H9 (cell line): ENCODE results near the gene ZBTB26. TPM values are rescaled to one million over a fixed set of nuclear protein-coding genes. Genes with fewer than 3 reads are reported as not detected.

Experiments used
- DNase-seq: peaks from one replicate; pipeline ENCODE4 v3.0.0-alpha.2; 2017
- H2AFZ ChIP-seq: one replicate; pipeline ENCODE4 v1.6.1; 2013; ENCODE audit warnings: mild to moderate bottlenecking, low read length, control low read depth, moderate library complexity
- H2AK5ac ChIP-seq: 2 replicates; pipeline ENCODE4 v1.6.1; 2013; ENCODE audit warnings: low read length, control low read depth, mixed read lengths; ENCODE audit not compliant: insufficient read length
- H2BK120ac ChIP-seq: one replicate; pipeline ENCODE4 v1.6.1; 2013; ENCODE audit warnings: low read depth, mild to moderate bottlenecking, low read length, control low read depth, inconsistent platforms; ENCODE audit not compliant: poor library complexity, severe bottlenecking
- H2BK12ac ChIP-seq: 2 replicates; pipeline ENCODE4 v1.6.1; 2013; ENCODE audit warnings: low read length, control low read depth, mixed read lengths, low read depth; ENCODE audit not compliant: insufficient read length
- H2BK15ac ChIP-seq: 2 replicates; pipeline ENCODE4 v1.6.1; 2013; ENCODE audit warnings: low read depth, low read length, control low read depth
- H2BK20ac ChIP-seq: one replicate; pipeline ENCODE4 v1.6.1; 2013; ENCODE audit warnings: low read depth, mild to moderate bottlenecking, low read length, control low read depth, inconsistent platforms; ENCODE audit not compliant: poor library complexity, severe bottlenecking
- H2BK5ac ChIP-seq: 2 replicates; pipeline ENCODE4 v1.6.1; 2013; ENCODE audit warnings: low read length, control low read depth, mixed read lengths; ENCODE audit not compliant: insufficient read length
- H3K14ac ChIP-seq: 2 replicates; pipeline ENCODE4 v1.6.1; 2013; ENCODE audit warnings: low read length, control low read depth; ENCODE audit not compliant: insufficient read depth
- H3K18ac ChIP-seq: 2 replicates; pipeline ENCODE4 v1.6.1; 2013; ENCODE audit warnings: low read depth, mild to moderate bottlenecking, mixed read lengths, low read length, control low read depth; ENCODE audit not compliant: insufficient read length
- H3K23ac ChIP-seq: 2 replicates; pipeline ENCODE4 v1.6.1; 2013; ENCODE audit warnings: low read length, control low read depth, mixed read lengths, low read depth; ENCODE audit not compliant: insufficient read length
- H3K23me2 ChIP-seq: 2 replicates; pipeline ENCODE4 v1.6.1; 2013; ENCODE audit warnings: low read depth, mild to moderate bottlenecking, mixed read lengths, low read length, control low read depth; ENCODE audit not compliant: insufficient read length, poor library complexity, severe bottlenecking
- H3K27ac ChIP-seq: 2 replicates; pipeline ENCODE4 v1.5.1; 2013; ENCODE audit warnings: low read length, control low read depth, mixed read lengths, low read depth; ENCODE audit not compliant: insufficient read length
- H3K27me3 ChIP-seq: 2 replicates; pipeline ENCODE4 v1.6.1; 2013; ENCODE audit warnings: low read length, control low read depth, inconsistent platforms; ENCODE audit not compliant: insufficient read depth
- H3K4ac ChIP-seq: 2 replicates; pipeline ENCODE4 v1.6.1; 2013; ENCODE audit warnings: low read depth, mild to moderate bottlenecking, control low read depth, inconsistent platforms, low read length, moderate library complexity
- H3K4me1 ChIP-seq: 2 replicates; pipeline ENCODE4 v1.6.1; 2013; ENCODE audit warnings: low read length, control low read depth, inconsistent platforms; ENCODE audit not compliant: insufficient read depth
- H3K4me2 ChIP-seq: 2 replicates; pipeline ENCODE4 v1.6.1; 2013; ENCODE audit warnings: low read length, control low read depth, mixed read lengths; ENCODE audit not compliant: insufficient read length, insufficient read depth
- H3K56ac ChIP-seq: 2 replicates; pipeline ENCODE4 v1.6.1; 2013; ENCODE audit warnings: low read depth, mild to moderate bottlenecking, mixed read lengths, low read length, control low read depth; ENCODE audit not compliant: insufficient read length
- H3K79me1 ChIP-seq: 2 replicates; pipeline ENCODE4 v1.6.1; 2013; ENCODE audit warnings: low read depth, mild to moderate bottlenecking, moderate library complexity, low read length, control low read depth, inconsistent platforms; ENCODE audit not compliant: insufficient read depth, poor library complexity, severe bottlenecking
- H3K79me2 ChIP-seq: 2 replicates; pipeline ENCODE4 v1.6.1; 2013; ENCODE audit warnings: low read length, control low read depth, inconsistent platforms; ENCODE audit not compliant: insufficient read depth
- H3K9ac ChIP-seq: 2 replicates; pipeline ENCODE4 v1.6.1; 2013; ENCODE audit warnings: low read length, control low read depth, mixed read lengths; ENCODE audit not compliant: insufficient read length; ENCODE audit errors: extremely low read depth
- H3K9me3 ChIP-seq: one replicate; pipeline ENCODE4 v1.6.1; 2013; ENCODE audit warnings: low read depth, low read length, inconsistent platforms; ENCODE audit not compliant: control insufficient read depth
- H3T11ph ChIP-seq: one replicate; pipeline ENCODE4 v1.6.1; 2013; ENCODE audit warnings: mild to moderate bottlenecking, low read length, control low read depth, inconsistent platforms
- H4K20me1 ChIP-seq: one replicate; pipeline ENCODE4 v1.6.1; 2013; ENCODE audit not compliant: control insufficient read depth, insufficient read length, insufficient read depth
- H4K5ac ChIP-seq: 2 replicates; pipeline ENCODE4 v1.6.1; 2013; ENCODE audit warnings: low read depth, mild to moderate bottlenecking, mixed read lengths, low read length, control low read depth; ENCODE audit not compliant: insufficient read length
- H4K8ac ChIP-seq: replicated peaks from 2 replicates; pipeline ENCODE4 v1.6.1; 2013; ENCODE audit warnings: low read length, control low read depth, mixed read lengths, low read depth; ENCODE audit not compliant: insufficient read length
- H4K91ac ChIP-seq: 2 replicates; pipeline ENCODE4 v1.6.1; 2013; ENCODE audit warnings: low read depth, mild to moderate bottlenecking, moderate library complexity, mixed read lengths, low read length, control low read depth; ENCODE audit not compliant: insufficient read length
- H3K27ac Mint-ChIP-seq, 3 experiments: 2 replicates in 2 of 3; 3 replicates in 1 of 3; pipeline ENCODE4 v1.8.0; 2020 to 2021; ENCODE audit warnings: mixed read lengths in 3 of 3, mild to moderate bottlenecking in 1 of 3, moderate library complexity in 1 of 3
- H3K27me3 Mint-ChIP-seq: 2 replicates; pipeline ENCODE4 v1.8.0; 2021; ENCODE audit warnings: low read depth, mild to moderate bottlenecking, moderate library complexity, mixed read lengths
- H3K36me3 Mint-ChIP-seq, 3 experiments: 2 replicates in 2 of 3; 3 replicates in 1 of 3; pipeline ENCODE4 v1.8.0; 2020 to 2021; ENCODE audit warnings: low read depth in 3 of 3, mixed read lengths in 3 of 3; ENCODE audit not compliant: insufficient read depth in 1 of 3
- H3K4me1 Mint-ChIP-seq, 2 experiments: 2 replicates each; pipeline ENCODE4 v1.8.0; 2020; ENCODE audit warnings: mixed read lengths in 2 of 2
- H3K4me3 Mint-ChIP-seq, 2 experiments: 2 replicates in 1 of 2; 3 replicates in 1 of 2; pipeline ENCODE4 v1.8.0; 2020 to 2021; ENCODE audit warnings: mild to moderate bottlenecking in 2 of 2, mixed read lengths in 2 of 2, moderate library complexity in 1 of 2
- H3K9me3 Mint-ChIP-seq, 2 experiments: 2 replicates in 1 of 2; 3 replicates in 1 of 2; pipeline ENCODE4 v1.8.0; 2020; ENCODE audit warnings: mild to moderate bottlenecking in 2 of 2, mixed read lengths in 2 of 2, moderate library complexity in 1 of 2
- CTCF ChIP-seq: fragments of 200-600 bp; sonication (generic); conservative IDR thresholded peaks from 3 replicates; pipeline ENCODE4 v1.8.0; 2021; ENCODE audit warnings: antibody characterized with exemption, mild to moderate bottlenecking
- WGBS: extraction: QIAGEN DNeasy Blood & Tissue Kit; methylation state at CpG from one replicate; pipeline ENCODE4 v1.1.7; 2013; ENCODE audit warnings: missing lambda C conversion rate, low lambda C conversion rate, mixed read lengths; ENCODE audit not compliant: insufficient read length; ENCODE audit errors: extremely low coverage; 5-methylcytosine and 5-hydroxymethylcytosine counted together
- total RNA-seq: library from RNA; stranded (reverse); gene quantifications from 2 replicates; pipeline ENCODE4 v1.2.1, GENCODE V29; 2021

The ZBTB26 gene
- total RNA-seq, 1 experiment from 2014 or later: 5.8 TPM

DNA sequence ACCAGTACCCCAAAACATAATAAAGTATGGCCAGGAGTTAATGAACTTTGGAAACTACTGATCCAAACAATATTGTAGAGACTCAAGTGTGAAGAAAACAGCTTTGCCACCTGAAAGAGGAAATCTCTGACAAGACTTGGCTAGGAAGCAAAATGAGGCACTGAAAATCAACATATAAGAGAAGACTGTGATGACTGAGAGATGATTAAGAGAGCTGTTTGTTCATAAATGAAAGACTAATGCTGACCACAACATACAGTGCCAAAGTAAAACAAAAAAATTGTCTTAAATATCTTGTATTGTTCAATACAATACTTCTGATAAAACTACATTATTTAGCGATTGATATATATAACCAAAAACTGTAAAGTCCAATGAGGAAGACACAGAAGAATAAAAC is 33.3 kb downstream of the ZBTB26 start:
- H3K4me1 ChIP-seq: no peaks in the 10 kb centered on the region
- no peak overlapping the region for H3T11ph ChIP-seq
- DNase-seq: no peak
- Mint-ChIP-seq H3K9me3 (no peaks in the 10 kb centered on the region), H3K4me3 (no peak overlapping the region), H3K27me3 (no peaks in the 10 kb centered on the region), H3K4me1 (no peaks in the 10 kb centered on the region), H3K27ac (no peak overlapping the region), H3K36me3 (peaks cover 17 to 34% (median 22%) of the 10 kb centered on the region in 3 experiments; a peak in 6 of 7 replicates)
- no peak overlapping the region for H3K4ac ChIP-seq
- no peak for TF ChIP-seq CTCF
- no peak overlapping the region for H3K4me2 ChIP-seq
- peaks cover 5% of the 10 kb centered on the region for H3K79me1 ChIP-seq
- no peak overlapping the region for H3K14ac ChIP-seq
- no peak overlapping the region for H2BK120ac ChIP-seq
- WGBS: no CpG with 5 or more reads among the region's 1 CpG
- H3K18ac ChIP-seq: no peak overlapping the region
- no peak overlapping the region for H2BK5ac ChIP-seq
- H3K9ac ChIP-seq: no peak overlapping the region
- H3K23me2 ChIP-seq: no peaks in the 10 kb centered on the region
- H3K27me3 ChIP-seq: no peaks in the 10 kb centered on the region
- no peak overlapping the region for H2BK15ac ChIP-seq
- H2AFZ ChIP-seq: no peak overlapping the region
- no peaks in the 10 kb centered on the region for H3K9me3 ChIP-seq
- no peak overlapping the region for H3K23ac ChIP-seq
- H4K20me1 ChIP-seq: no peaks in the 10 kb centered on the region
- H3K79me2 ChIP-seq: peaks cover 7% of the 10 kb centered on the region; the same call in 1 of the 2 replicates
- H4K5ac ChIP-seq: no peak overlapping the region
- H4K91ac ChIP-seq: no peak overlapping the region
- H3K27ac ChIP-seq: no peak overlapping the region
- no peak overlapping the region for H2AK5ac ChIP-seq
- H4K8ac ChIP-seq: no peak overlapping the region
- no peak overlapping the region for H2BK20ac ChIP-seq
- no peak overlapping the region for H2BK12ac ChIP-seq
- no peak overlapping the region for H3K56ac ChIP-seq
